AG04450 (cell line): ENCODE data around the gene WDPCP. TPM values are rescaled to one million over a fixed set of nuclear protein-coding genes. Genes with fewer than 3 reads are reported as not detected.

Experiments used
- CTCF ChIA-PET: fragments of 300-600, 350-600 bp; formaldehyde crosslinking; extraction: SDS; loops from one replicate; lab custom pipeline; 2022; ENCODE audit warnings: antibody characterized with exemption, inconsistent platforms; lab: Charles Lee
- POLR2A ChIA-PET: fragments of 350-600 bp; formaldehyde crosslinking; extraction: SDS; loops from one replicate; lab custom pipeline; 2021; ENCODE audit warnings: antibody characterized with exemption, inconsistent platforms; lab: Yijun Ruan, JAX
- DNase-seq: peaks from one replicate; pipeline ENCODE4 v3.0.0-alpha.2; 2011; ENCODE audit warnings: low read depth, low spot score
- H3K27ac ChIP-seq: one replicate; pipeline ENCODE4 v1.5.1; 2012; ENCODE audit warnings: low read depth, low read length, control low read depth
- H3K27me3 ChIP-seq: one replicate; pipeline ENCODE4 v1.6.0; 2012; ENCODE audit warnings: low read length; ENCODE audit not compliant: control insufficient read depth, insufficient read depth
- H3K4me3 ChIP-seq: 2 replicates; pipeline ENCODE4 v1.5.1; 2011; ENCODE audit warnings: mild to moderate bottlenecking, low read depth, low read length, control low read depth
- H3K9me3 ChIP-seq: 2 replicates; pipeline ENCODE4 v1.5.1; 2012; ENCODE audit warnings: low read length; ENCODE audit not compliant: control insufficient read depth, insufficient read depth
- CTCF ChIP-seq: IDR thresholded peaks from 2 replicates; pipeline ENCODE4 v1.5.1; 2011; ENCODE audit warnings: low read depth, low read length, control low read depth, inconsistent platforms
- polyA plus RNA-seq: library from polyadenylated mRNA; depleted of rRNA; stranded (reverse); fragments of >200 nt; gene quantifications from 2 replicates; pipeline ENCODE4 v1.2.3, GENCODE V29; 2011

The WDPCP gene
- polyA plus RNA-seq, 1 experiment, result 4.7 TPM

- Histone ChIP-seq H3K4me3 (no peak overlapping the region), H3K27me3 (no peaks in the 10 kb centered on the region), H3K27ac (no peak overlapping the region), H3K9me3 (no peaks in the 10 kb centered on the region)
- DNase-seq, result no peak
- CTCF ChIA-PET, result interaction anchor here (1.1 kb wide), 1 partner anchor 41 kb away, joined by 3 read pairs; no protein-coding TSS in a partner anchor
- no peak for TF ChIP-seq CTCF
- POLR2A ChIA-PET, result no interaction called here
Observed at GRCh38 chr2:63503818-63504217, 84.5 kb downstream of the WDPCP start.

- TF ChIP-seq CTCF, result no peak
- POLR2A ChIA-PET, result no interaction called here
- Histone ChIP-seq H3K9me3 (no peaks in the 10 kb centered on the region), H3K27ac (no peak overlapping the region), H3K4me3 (no peak overlapping the region), H3K27me3 (no peaks in the 10 kb centered on the region)
- DNase-seq, result no peak
- CTCF ChIA-PET, result no interaction called here
Observed at GRCh38 chr2:63500398-63500797, 87.9 kb downstream of the WDPCP start.

GRCh38 chr2:63497576-63497975, 90.7 kb downstream of the WDPCP start:
- Histone ChIP-seq H3K9me3 (no peaks in the 10 kb centered on the region), H3K27ac (no peak overlapping the region), H3K4me3 (no peak overlapping the region), H3K27me3 (no peaks in the 10 kb centered on the region)
- POLR2A ChIA-PET, result no interaction called here
- CTCF ChIA-PET, result interaction anchor here (0.6 to 2.0 kb wide), 2 partner anchors 9 to 307 kb away, joined by 3 to 16 read pairs; no protein-coding TSS in a partner anchor
- TF ChIP-seq CTCF, result no peak
- DNase-seq, result no peak

- POLR2A ChIA-PET, result no interaction called here
- TF ChIP-seq CTCF, result no peak
- H3K4me3 ChIP-seq, result no peak overlapping the region
- H3K27ac ChIP-seq, result no peak overlapping the region
- CTCF ChIA-PET, result interaction anchor here (1.3 kb wide), 1 partner anchor 8 kb away, joined by 3 read pairs; no protein-coding TSS in a partner anchor
- H3K9me3 ChIP-seq, result no peaks in the 10 kb centered on the region
- no peak for DNase-seq
- no peaks in the 10 kb centered on the region for H3K27me3 ChIP-seq
Observed at GRCh38 chr2:63494968-63495367, 93.3 kb downstream of the WDPCP start.

- DNase-seq, result no peak
- no peak overlapping the region for H3K4me3 ChIP-seq
- POLR2A ChIA-PET, result no interaction called here
- no peaks in the 10 kb centered on the region for H3K9me3 ChIP-seq
- CTCF ChIA-PET, result no interaction called here
- TF ChIP-seq CTCF, result no peak
- no peaks in the 10 kb centered on the region for H3K27me3 ChIP-seq
- H3K27ac ChIP-seq, result no peak overlapping the region
Observed at GRCh38 chr2:63494100-63494499, 94.2 kb downstream of the WDPCP start.
